K562 (cell line): ENCODE results near the gene SIGLEC6. TPM values are rescaled to one million over a fixed set of nuclear protein-coding genes. Genes with fewer than 3 reads are reported as not detected.

Experiments
- CBX3 ChIP-seq, 2 experiments: IDR thresholded peaks; 1 replicate in 1 of 2; 2 replicates in 1 of 2; pipeline ENCODE4 v1.6.1; 2012; ENCODE audit warnings: inconsistent platforms in 2 of 2, low read length in 2 of 2, borderline replicate concordance in 1 of 2, control low read depth in 1 of 2
- HDAC3 ChIP-seq: fragments of 450-650 bp; IDR thresholded peaks from 2 replicates; pipeline ENCODE4 v1.6.1; 2018; ENCODE audit warnings: borderline replicate concordance, mild to moderate bottlenecking, moderate library complexity; ENCODE audit not compliant: partially characterized antibody
- NFE2L1 ChIP-seq: fragments of 450-650 bp; IDR thresholded peaks from 2 replicates; pipeline ENCODE4 v1.6.1; 2016; ENCODE audit warnings: missing genetic modification characterization, low read depth, mild to moderate bottlenecking, missing compliant biosample characterization, moderate library complexity, borderline replicate concordance
- POLR3G ChIP-seq: IDR thresholded peaks from 2 replicates; pipeline ENCODE4 v1.6.1; 2011; ENCODE audit not compliant: insufficient read length, insufficient replicate concordance; ENCODE audit errors: extremely low read depth
- SMAD3 ChIP-seq: fragments of 450-650 bp; formaldehyde crosslinking; conservative IDR thresholded peaks from 2 replicates; pipeline ENCODE4 v1.4.0; 2020; ENCODE audit warnings: mild to moderate bottlenecking
- SNIP1 ChIP-seq: fragments of 450-650 bp; IDR thresholded peaks from 2 replicates; pipeline ENCODE4 v1.7.1; 2017; ENCODE audit warnings: low read depth, mild to moderate bottlenecking
- ZNF121 ChIP-seq: sonication (generic); formaldehyde crosslinking; conservative IDR thresholded peaks from 2 replicates; pipeline ENCODE4 v1.8.0; 2022; ENCODE audit warnings: missing genetic modification reagents
- ZNF134 ChIP-seq: fragments of 250-450 bp; sonication (Bioruptor Pico); conservative IDR thresholded peaks from 2 replicates; pipeline ENCODE4 v1.4.0; 2020
- ZNF165 ChIP-seq: fragments of 250-450 bp; sonication (Bioruptor Pico); IDR thresholded peaks from 2 replicates; pipeline ENCODE4 v1.4.0; 2020; ENCODE audit warnings: borderline replicate concordance
- ZNF197 ChIP-seq: fragments of 200-800 bp; sonication (Bioruptor generic); IDR thresholded peaks from 2 replicates; pipeline ENCODE4 v1.6.1; 2016; ENCODE audit warnings: low read depth, missing genetic modification characterization, missing compliant biosample characterization
- ZNF347 ChIP-seq: fragments of 450-650 bp; formaldehyde crosslinking; IDR thresholded peaks from 2 replicates; pipeline ENCODE4 v1.4.0; 2020; ENCODE audit warnings: low read depth, mild to moderate bottlenecking, moderate library complexity
- ZNF354B ChIP-seq: fragments of 250-450 bp; sonication (Bioruptor Pico); IDR thresholded peaks from 2 replicates; pipeline ENCODE4 v1.4.0; 2020
- polyA plus RNA-seq, 8 experiments: library from polyadenylated mRNA; depleted of rRNA in 4 of 8; stranded (reverse) in 5 of 8; unstranded in 3 of 8; fragments of >200 nt; fragmentation: Nextera tagmentation in 2 of 8; fragmentation: Illumina TruSeq in 1 of 8; extraction: Ambion mirVana in 2 of 8; extraction: Trizol in 1 of 8; gene quantifications; 2 replicates each; pipeline versions ENCODE4 v1.2.1 to v1.2.3, GENCODE V29; 2011 to 2014; ENCODE audit warnings: inconsistent platforms in 1 of 8, missing spikeins in 1 of 8
- total RNA-seq, 7 experiments: library from RNA; depleted of rRNA in 6 of 7; stranded (reverse); fragments of >200 nt in 6 of 7; fragmentation: Illumina TruSeq in 2 of 7; extraction: Trizol in 2 of 7; gene quantifications; 2 replicates each; pipeline versions ENCODE4 v1.2.1 to v1.2.3, GENCODE V29; 2011 to 2021; ENCODE audit warnings: low replicate concordance in 1 of 7
- TF ChIP-seq, protein P1 (sequence below), 2 experiments: fragments of 450-650 bp; formaldehyde crosslinking in 1 of 2; IDR thresholded peaks; 2 replicates each; pipeline versions ENCODE4 v1.4.0 to v1.6.1; 2014 to 2020; ENCODE audit warnings: mild to moderate bottlenecking in 2 of 2, borderline replicate concordance in 1 of 2, low read depth in 1 of 2
- TF ChIP-seq, protein P2 (sequence below): fragments of 250-450 bp; sonication (Bioruptor Pico); IDR thresholded peaks from 2 replicates; pipeline ENCODE4 v1.4.0; 2020; ENCODE audit warnings: borderline replicate concordance

The SIGLEC6 gene
- total and polyA plus RNA-seq, 9 of the 15 experiments (the other 6 are each of a cell fraction or from before 2014, with no cell fraction given), result 0.03 to 17.5 (median 0.71) TPM

DNA sequence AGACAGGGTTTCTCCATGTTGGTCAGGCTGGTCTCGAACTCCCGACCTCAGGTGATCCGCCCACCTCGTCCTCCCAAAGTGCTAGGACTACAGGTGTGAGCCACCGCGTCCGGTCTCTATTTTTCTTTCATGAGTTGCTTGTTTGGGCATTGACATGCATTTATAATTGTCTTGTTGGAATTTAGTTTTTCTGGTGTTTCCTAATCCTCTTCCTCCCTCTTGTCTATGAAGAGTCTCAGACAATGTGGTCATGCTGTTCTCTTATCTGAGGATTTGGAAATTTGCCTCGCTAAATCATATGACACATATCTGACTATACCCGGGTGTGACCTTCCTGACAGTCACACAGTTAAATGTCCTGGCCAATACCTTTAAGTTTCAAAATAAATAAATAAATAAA lies 60.5 kb downstream of the SIGLEC6 start (continued):
- TF ChIP-seq, protein P1, sequence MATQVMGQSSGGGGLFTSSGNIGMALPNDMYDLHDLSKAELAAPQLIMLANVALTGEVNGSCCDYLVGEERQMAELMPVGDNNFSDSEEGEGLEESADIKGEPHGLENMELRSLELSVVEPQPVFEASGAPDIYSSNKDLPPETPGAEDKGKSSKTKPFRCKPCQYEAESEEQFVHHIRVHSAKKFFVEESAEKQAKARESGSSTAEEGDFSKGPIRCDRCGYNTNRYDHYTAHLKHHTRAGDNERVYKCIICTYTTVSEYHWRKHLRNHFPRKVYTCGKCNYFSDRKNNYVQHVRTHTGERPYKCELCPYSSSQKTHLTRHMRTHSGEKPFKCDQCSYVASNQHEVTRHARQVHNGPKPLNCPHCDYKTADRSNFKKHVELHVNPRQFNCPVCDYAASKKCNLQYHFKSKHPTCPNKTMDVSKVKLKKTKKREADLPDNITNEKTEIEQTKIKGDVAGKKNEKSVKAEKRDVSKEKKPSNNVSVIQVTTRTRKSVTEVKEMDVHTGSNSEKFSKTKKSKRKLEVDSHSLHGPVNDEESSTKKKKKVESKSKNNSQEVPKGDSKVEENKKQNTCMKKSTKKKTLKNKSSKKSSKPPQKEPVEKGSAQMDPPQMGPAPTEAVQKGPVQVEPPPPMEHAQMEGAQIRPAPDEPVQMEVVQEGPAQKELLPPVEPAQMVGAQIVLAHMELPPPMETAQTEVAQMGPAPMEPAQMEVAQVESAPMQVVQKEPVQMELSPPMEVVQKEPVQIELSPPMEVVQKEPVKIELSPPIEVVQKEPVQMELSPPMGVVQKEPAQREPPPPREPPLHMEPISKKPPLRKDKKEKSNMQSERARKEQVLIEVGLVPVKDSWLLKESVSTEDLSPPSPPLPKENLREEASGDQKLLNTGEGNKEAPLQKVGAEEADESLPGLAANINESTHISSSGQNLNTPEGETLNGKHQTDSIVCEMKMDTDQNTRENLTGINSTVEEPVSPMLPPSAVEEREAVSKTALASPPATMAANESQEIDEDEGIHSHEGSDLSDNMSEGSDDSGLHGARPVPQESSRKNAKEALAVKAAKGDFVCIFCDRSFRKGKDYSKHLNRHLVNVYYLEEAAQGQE (IDR thresholded peaks at IDR 0.05; ENCODE audit: borderline replicate concordance), result peak; percentile 24; the same call in 1 of the 2 replicates
- TF ChIP-seq, protein P1 (CRISPR knock-in tag; IDR thresholded peaks at IDR 0.05; ENCODE audit: low read depth), result 0 out of 2 replicates have a peak, but pooled peaks have one; percentile 31
- TF ChIP-seq ZNF197 (CRISPR knock-in tag) (no peak), SMAD3 (no peak), CBX3 (IDR thresholded peaks at IDR 0.05; ENCODE audit: borderline replicate concordance in 1 of 2, low read length in 2 of 2) (no peak), ZNF347 (CRISPR knock-in tag) (no peak), HDAC3 (peak; percentile 19), SNIP1 (no peak), POLR3G (no peak), NFE2L1 (no peak), ZNF121 (CRISPR knock-in tag) (no peak), ZNF354B (CRISPR knock-in tag) (no peak), ZNF165 (CRISPR knock-in tag) (no peak), ZNF134 (CRISPR knock-in tag) (no peak)
- TF ChIP-seq, protein P2, sequence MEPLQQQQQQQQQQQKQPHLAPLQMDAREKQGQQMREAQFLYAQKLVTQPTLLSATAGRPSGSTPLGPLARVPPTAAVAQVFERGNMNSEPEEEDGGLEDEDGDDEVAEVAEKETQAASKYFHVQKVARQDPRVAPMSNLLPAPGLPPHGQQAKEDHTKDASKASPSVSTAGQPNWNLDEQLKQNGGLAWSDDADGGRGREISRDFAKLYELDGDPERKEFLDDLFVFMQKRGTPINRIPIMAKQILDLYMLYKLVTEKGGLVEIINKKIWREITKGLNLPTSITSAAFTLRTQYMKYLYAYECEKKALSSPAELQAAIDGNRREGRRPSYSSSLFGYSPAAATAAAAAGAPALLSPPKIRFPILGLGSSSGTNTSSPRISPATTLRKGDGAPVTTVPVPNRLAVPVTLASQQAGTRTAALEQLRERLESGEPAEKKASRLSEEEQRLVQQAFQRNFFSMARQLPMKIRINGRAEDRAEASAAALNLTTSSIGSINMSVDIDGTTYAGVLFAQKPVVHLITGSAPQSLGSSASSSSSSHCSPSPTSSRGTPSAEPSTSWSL (CRISPR knock-in tag), result no peak
